Hindlimb muscle (tissue), 1 donor: Measurements from ENCODE around the gene SH3PXD2A. TPM values are rescaled to one million over a fixed set of nuclear protein-coding genes. Genes with fewer than 3 reads are reported as not detected.

Source experiments
- DNase-seq: peaks from one replicate; pipeline ENCODE4 v3.0.0-alpha.2; 2013
- polyA plus RNA-seq: library from polyadenylated mRNA; unstranded; fragments of 120-200 nt; gene quantifications from one replicate; pipeline ENCODE4 v1.2.1, GENCODE V29; 2013; ENCODE audit not compliant: insufficient read length

Gene SH3PXD2A
- polyA plus RNA-seq, 1 donor: 81.1 TPM

DNA sequence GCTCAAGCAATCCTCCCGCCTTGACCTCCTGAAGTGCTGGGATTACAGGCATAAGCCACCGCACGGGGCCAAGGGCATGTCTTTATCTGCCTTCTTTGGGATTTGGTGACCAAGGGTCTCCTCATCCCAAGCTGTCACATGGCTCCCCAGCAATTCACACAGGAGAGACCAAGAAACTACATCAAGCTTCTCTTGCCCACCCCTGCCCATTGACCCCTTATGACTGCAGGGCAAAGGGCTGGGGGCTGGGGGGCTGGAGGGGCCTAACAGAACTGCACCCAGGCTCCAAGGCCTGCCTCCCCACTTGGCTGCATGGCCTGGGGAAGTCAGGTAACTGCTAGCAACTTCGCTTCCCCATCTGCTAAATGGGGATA is 137.1 kb downstream of the SH3PXD2A start:
- no peak for DNase-seq

DNA sequence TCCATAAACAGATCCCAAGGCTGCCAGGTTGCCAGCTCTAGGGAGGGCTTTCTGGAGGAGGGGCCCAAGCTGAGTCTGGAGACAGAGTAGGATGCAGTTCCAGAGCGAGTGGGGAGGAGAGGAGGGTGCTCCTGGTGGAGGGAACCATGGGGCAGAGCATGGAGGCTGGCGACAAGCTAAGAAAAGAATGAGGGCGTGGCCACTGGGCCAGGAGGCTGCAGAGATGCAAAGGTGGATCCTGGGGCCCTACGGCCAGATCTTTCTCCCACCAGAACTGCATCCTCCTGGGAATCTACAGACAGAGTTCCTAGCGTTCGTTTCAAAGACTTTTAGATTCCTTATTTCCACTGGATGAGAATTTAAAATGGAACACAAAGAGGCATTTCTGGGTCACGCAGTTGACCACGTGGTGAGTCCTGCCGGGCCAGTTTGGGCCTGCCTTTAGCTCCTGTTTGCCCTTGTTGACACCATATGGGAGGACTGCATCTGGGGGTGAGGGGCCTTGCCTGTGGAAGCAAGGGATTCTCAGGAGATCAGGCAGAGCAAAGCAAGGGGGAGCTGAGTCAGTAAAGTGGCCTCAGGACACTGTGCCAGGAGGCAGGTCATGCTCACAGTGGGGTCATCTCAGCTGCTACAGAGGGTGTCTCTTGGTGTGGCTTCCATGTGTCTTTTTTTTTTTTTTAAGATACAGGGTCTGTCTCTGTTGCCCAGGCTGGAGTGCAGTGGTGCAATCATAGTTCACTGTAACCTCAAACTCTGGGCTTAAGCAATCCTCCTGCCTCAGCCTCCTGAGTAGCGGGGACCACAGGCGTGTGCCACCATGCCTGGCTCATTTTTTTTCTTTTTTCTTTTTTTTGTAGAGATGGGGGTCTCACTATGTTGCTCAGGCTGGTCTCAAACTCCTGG is 137.8 kb downstream of the SH3PXD2A start:
- DNase-seq: no peak

DNA sequence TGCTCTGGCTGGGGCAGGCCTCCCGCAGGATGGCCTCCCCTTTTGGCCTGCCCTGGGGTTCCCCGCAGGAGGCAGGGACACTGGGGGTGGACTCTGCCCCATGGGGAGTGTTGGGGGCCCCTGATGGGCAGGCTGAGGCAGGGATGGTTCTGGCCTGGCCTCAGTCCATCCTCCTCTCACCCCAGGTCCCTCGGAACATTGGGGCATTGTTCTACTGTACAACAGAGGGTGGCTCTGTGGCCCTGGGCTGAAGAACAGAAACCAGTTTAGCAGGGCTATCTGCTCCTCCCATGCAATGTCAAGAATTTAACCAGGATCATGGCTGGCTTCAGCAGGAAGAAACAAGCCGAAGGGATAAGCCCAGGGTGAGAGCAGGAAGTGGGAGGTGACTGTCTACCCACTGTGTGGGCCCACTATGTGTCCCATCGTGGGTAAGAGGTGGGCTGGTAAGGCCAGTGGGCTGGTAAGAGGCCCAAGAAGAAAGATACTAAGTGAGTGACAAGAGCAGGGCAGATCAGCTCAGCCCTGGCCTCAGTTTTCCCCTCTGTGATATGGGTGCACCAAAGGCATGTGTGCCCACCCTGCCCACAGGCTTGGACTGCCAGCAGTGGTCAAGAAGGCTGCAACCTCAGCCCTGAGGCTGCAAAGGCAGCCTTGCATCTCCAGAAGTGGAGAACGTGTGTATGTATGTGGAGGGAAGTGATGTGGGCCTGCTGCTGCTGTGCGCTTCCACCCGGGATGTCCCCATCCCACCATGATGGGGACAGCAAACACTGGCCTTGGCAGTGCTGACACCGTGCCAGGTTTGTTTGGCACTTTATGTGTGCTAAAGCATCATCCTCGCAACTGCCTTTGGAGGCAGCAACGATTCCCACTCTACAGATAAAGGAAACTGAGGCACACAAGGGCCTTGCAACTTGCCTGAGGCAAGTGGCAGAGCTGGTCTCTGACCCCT is 138.9 kb downstream of the SH3PXD2A start:
- DNase-seq: no peak

DNA sequence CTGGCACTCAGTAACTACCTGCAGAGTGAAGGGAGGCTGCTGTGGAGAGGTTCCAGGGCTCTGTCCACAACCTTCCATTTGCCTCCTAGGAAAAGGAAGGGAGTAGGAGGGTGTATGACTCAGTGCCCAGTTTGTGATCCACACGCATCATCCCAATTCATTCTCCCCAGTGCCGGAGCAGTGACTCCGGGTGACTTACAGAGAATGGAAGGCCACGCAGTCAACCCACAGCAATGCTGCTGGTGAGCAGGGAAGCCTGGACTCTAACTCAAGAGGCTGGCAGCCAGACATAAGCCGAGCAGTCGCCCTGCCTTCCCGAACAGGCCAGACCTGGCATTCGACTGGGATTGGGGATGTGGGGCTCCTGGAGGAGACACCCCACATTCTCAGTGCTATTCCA is 139.9 kb downstream of the SH3PXD2A start:
- no peak for DNase-seq

DNA sequence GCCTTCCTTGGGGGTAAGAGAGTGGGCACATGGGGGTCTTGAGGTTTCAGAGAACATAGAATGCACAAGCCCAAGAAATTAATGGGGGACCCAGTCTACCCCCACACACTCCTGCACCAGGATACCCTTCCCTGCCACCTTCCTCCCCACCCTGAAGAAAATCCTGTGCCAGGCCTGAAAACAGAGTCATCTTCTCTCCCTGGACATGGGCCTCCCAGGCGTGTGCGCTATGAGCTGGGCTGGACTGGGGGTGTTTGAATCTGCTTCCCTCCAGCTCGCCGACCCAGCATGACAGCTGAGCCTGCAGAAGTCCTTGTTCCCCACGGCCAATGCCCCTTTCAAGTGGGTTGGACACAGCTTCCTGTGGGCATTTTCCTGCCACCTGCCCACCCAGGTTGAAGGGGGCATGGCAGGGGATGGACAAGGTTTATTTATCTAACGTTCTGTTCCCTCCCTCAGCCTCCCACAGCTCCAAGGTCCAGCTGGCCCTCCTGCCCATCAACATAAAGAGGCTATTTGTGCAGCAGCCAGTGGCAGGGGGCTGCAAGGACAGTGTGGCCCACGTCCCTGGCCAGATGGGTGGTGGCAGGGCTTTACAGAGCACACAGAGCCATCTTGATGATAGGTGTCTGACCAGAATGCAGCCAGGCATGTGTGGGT is 141.0 kb downstream of the SH3PXD2A start:
- no peak for DNase-seq

DNA sequence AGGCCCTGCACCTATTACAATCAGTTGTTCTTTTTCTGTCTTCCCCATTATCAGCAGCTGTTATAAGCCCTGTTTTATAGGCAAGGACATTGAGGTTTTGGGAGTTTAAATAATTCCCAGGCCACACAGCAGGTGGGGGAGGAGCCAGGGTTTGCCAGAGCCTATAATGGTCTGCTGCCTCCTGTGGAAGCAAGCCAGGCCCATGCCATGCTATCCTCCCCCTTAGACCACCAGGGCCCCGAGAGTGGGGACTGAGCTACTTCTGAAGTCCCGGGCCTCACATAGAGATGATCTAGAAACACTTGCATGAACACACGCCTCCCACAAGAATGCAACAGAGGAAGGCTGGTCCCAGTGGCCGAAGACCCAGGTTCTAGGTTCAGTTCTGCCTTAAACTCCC is 141.7 kb downstream of the SH3PXD2A start:
- no peak for DNase-seq

DNA sequence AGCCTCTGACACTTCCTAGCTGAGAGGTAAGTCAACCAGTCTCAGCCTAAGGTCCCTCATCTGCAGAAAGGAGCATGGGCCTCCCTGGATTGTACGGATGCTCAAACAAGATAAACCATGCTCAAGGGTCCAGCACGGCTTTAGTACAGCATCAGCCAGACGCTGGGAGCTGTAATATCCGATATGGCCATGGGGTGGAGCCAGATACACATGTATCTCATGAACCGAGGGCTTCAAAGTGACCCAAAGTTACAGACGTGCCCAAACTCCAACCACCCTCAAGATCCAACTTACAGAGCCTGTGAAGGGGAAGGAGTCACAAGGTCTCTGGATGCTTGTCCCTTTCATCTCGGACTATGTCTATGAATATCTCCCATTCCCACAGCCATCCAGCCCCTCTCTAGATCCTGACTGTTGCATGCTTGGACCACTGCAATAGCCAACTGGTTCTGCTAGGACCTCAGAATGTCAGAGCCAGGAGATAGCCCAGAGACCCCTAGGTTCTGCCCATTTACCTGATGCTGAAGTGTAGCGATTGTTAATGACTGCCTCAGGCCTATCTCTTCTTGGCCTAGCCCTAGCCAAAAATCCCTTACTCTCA is 142.4 kb downstream of the SH3PXD2A start:
- peak; percentile 86 for DNase-seq

DNA sequence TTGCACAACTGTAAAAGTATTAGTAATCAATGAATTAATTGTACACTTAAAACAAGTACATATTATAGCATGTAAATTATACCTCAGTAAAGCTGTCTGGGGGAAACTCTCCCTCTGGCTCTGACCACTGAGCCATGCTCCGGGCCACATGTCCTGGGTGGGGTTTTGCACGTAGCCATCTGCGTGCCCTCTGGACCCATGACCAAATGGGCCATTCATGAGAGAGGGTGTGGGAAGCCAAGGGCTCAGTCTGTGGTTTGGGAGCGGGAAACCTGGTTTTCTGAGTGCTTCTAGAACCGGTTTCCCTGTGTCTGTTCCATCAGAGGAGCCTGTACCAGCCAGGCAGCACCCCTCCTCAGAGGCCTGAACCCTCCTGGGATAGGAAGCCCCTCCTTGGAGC is 143.2 kb downstream of the SH3PXD2A start:
- DNase-seq: no peak

DNA sequence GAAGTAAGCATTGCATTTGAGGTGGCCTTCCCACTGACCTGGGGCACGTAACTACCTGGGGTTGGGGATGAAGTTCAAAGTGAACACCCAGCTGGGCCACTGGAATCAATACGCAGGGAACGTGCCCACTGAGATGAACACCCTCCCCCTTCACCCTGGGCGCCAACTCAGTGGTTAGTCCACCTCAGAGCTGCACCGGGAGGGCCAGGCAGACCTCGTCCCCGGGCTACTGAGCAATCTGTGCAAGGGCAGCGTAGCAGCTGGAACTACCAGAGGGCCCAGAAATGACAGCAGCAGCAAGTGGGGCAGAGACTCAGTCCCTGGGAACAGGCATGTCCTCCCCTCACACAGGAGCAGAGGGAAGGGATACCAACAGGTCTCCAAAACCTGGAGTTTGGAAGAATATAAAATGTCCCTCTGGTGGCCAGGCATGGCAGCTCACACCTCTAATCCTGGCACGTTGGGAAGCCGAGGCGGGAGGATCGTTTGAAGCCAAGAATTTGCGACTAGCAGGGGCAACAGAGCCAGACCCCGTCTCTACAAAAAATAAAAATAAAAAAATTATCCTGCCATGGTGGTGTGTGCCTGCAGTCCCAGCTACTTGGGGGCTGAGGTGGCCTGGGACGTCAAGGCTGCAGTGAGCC is 143.9 kb downstream of the SH3PXD2A start:
- no peak for DNase-seq

DNA sequence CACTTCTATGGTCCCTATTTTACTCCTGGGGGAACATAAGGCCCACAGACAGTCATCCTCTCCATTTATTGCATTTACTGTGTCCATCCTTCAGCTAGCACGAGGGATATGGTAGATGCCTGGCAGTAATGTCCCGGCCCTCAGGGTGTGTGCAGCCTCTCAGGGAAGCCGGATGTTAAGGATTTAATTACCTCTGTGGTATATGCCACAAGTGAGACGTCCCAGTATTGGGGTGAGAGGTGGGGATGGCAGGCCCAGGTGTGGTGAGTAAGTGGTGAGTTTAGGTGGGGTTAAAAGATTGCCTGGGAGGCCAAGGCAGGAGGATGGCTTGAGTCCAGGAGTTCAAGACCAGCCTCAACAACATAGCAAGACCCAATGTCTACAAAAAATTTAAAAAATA is 144.9 kb downstream of the SH3PXD2A start:
- no peak for DNase-seq

DNA sequence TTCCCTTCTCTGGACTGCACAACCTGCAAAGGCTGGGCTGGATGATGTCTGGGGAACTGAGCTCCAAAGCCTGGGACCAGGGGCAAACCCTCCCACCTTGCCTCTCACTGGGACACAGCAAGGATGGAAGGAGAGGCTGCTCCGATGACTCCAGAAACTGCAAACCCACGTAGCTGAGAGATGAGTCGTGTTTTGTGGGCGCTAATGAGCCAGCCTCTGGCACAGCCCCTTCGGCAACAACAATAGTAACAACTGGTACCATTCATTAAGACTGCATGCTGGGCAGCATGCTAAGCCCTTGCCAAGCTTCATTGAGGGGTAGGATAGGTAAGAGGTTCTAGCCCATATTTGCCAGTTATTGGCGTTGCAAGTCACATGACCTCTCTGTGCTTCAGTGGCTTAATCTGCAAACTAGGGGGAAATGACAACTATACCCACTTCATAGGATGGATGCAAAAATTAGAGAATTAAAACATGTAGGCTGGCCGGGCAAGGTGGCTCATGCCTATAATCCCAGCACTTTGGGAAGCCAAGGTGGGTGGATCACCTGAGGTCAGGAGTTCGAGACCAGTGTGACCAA is 145.9 kb downstream of the SH3PXD2A start:
- DNase-seq: no peak

DNA sequence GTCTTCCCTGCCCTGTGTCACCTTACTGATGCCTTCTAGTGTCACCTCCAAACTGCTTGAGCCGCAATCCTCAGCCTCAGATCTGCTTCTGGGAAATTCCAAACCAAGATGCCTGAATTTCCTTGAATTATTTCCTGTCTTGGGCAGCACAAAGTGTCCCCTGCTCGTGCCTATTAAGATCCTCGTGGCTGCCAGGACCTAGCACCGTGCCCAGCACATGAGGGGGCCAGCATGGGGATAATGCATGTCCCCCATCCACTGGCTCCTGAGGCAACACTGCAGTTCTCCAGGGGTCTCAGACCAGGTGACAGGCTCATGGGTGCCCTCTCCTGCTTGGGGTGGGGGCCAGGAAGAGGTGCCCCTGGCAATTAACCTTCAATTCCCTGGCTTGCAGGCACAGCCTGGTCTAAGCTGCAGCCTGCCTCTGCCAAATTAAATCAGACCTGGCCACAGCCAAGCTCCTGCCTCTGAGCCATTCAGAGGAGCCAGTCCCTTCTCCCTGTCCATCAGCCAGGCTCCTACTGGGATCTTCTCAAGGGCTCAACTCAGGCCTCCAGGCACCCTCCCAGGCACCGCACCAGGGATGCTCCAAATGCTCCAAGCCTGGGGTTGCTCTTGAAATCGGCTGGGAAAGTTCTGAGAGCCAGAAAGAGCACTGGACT is 146.6 kb downstream of the SH3PXD2A start:
- DNase-seq: no peak

DNA sequence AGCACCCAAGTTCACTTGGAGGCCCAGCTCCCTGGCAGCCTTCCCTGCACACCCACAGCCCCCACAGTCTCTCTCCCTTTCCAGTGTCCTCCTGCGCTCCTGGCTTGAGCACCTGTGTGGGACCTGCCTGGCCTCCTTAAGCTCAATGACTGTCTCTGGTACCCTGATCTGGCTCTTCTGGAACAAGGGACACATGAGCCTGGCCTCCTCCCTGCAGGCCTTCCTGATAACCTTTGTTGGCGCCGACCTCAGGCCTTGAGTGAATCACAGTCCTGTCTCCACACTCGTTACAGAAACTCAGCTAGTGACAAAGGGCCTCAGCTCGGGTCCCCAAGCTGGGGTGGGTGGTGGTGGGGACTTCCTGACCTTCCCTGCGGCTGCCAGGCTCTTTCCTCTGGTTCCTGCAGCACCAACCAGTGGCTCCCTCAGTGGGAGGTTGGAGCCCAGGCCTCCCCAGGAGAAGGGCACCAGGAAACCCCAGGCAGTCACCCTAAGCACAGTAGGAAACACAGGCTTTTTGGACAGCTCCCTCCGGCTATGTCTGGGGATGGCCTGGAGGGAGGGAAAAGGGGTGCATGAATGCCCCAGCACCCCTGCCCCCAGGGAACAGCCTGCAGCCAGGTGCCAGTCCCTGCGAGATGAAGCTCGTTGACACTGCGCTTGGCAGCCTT is 147.3 kb downstream of the SH3PXD2A start:
- no peak for DNase-seq

DNA sequence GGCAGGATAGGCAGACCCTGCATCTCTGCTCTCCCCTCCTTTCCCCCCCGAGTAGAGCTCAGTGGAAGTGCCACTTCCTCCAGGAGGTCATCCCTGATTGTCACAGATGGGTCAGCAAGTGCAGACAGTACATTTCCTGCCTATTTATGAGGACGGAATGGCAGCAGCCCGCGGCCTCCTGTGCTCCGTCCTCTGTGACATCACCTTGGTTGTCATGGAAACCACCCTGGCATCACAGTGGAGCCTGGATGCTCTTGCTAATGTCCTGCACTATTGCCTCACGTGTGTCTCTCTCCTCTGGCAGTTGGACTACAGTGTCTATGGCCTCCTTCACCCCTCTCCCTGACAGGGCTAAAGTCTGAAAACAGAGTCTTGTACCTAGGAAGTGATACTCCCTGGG is 148.6 kb downstream of the SH3PXD2A start:
- DNase-seq: no peak

DNA sequence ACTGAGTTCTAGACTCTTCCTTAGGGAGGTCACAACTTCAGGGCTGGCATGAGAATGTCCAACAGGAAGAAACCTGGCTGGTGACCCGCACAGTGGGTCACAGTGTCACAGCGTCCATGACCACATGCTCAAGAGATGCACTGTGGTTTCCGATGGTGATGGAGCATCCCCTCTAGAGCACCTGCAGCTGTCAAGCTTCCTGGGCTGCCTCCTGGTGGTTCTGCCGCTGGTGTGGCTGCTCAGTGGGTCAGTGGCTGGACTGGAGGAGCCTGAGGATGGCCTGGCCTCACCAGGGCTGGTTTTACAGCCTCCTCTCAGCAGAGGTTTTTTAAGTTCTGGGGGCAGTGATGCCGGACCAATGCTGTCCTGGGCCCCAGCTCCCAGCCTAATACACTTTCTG is 149.3 kb downstream of the SH3PXD2A start:
- no peak for DNase-seq

DNA sequence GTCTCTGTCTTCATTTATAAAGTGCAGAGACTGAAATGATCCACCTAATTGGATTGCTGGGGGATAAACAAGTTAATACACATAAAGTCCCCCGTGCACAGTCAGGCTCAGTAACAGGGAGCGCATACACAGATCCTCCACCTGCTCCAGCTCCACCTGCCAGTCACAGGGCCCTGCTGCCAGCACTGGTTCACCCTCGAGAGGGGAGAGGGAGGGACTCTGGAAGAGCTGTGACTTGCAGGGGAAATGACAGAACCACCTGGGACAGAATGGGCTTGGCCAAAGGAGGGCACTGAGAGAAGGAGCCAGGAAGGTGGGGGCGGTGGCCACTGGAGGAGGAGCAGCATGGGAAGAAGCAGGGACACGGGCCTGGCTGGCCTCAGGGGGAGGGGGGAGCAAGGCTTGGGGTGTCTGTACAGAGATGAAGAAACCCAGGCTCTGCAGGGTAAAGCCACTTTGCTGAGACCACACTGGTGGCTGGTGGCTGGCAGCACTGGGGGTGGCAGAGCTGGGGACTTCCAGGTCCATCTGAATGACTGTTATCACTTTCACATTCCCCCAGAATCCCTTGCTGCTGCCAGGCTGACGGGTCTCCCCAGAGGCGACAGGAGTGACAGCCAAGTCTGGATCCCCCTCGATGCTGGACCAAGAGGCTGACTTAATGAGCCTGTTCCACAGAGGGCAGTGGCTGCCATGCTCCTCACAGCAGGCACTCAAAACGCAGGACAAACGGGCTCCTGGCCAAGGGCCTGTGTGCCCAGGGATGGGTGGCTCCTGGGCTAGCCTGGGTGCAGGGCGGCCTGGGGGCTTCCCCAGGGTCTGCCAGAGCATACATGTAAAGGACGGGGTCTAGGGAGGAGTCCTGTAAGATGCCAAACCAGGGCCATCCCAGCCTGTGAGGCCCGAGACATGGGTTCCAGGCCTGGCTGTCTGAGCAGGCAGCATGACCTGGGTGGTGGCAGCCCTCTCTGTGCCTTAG is 151.1 kb downstream of the SH3PXD2A start:
- DNase-seq: no peak

DNA sequence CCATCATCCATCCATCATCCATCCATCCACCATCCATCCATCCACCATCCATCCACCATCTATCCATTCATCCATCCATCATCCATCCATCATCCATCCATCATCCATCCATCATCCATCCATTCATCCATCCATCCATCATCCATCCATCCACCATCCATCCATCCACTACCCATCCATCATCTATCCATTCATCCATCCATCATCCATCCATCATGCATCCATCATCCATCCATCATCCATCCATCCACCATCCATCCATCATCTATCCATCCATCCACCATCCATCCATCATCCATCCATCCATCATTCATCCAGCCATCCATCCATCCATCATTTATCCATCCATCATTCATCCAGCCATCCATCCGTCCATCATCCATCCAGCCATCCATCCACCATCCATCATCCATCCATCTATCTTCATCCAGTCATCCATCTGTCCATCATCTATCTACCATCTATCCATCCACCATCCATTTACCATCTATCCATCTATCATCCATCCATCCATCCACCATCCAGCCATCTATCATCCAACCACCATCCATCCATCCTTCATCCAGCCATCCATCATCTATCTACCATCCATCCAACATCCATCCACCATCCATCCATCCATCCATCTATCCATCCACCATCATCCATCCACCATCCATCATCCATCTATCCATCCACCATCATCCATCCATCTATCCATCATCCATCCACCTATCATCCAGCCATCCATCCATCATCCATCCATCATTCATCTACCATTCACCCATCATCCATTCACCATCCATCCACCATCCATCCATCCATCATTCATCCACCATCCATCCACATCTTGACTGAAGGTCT is 153.8 kb downstream of the SH3PXD2A start:
- DNase-seq: no peak

DNA sequence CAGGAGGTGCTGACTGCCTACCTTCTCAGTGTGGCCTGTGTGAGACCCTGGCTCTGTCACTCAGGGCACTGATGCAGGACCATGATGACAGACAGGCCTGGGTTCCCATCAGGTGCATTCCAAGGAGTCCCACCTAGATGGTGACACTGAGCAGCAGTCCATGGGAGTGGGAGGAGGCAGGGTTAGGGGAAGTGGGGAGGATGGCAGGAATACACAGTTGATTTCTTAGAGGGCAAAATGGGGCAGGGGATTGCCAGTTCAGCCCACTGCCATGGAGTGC is 155.0 kb downstream of the SH3PXD2A start:
- DNase-seq: no peak
